NT2/D1 (cell line): ENCODE results near the gene SGPP2.

Source experiments
- DNase-seq: peaks from one replicate; pipeline ENCODE4 v3.0.0-alpha.2; 2011; ENCODE audit warnings: low read depth, low spot score
- H3K27me3 ChIP-seq: 2 replicates; pipeline ENCODE4 v1.6.0; 2011; ENCODE audit warnings: mild to moderate bottlenecking; ENCODE audit not compliant: insufficient read length, insufficient read depth
- H3K36me3 ChIP-seq: 2 replicates; pipeline ENCODE4 v1.6.1; 2011; ENCODE audit warnings: mild to moderate bottlenecking, low read length, mixed read lengths; ENCODE audit not compliant: insufficient read depth, insufficient read length
- H3K4me1 ChIP-seq: 2 replicates; pipeline ENCODE4 v1.5.1; 2011; ENCODE audit not compliant: insufficient read depth, insufficient read length
- H3K4me3 ChIP-seq: 2 replicates; pipeline ENCODE4 v1.5.1; 2011; ENCODE audit warnings: low read depth; ENCODE audit not compliant: insufficient read length
- H3K9ac ChIP-seq: 2 replicates; pipeline ENCODE4 v1.6.0; 2011; ENCODE audit warnings: low read depth; ENCODE audit not compliant: insufficient read length
- H3K9me3 ChIP-seq: 2 replicates; pipeline ENCODE4 v1.5.1; 2011; ENCODE audit warnings: mild to moderate bottlenecking, low read length; ENCODE audit not compliant: insufficient read depth
- SUZ12 ChIP-seq: IDR thresholded peaks from 2 replicates; pipeline ENCODE4 v1.6.1; 2011; ENCODE audit not compliant: insufficient read length, insufficient read depth; ENCODE audit errors: extremely low read depth
- YY1 ChIP-seq: IDR thresholded peaks from 2 replicates; pipeline ENCODE4 v1.6.1; 2011; ENCODE audit not compliant: insufficient read length, insufficient read depth
- ZNF274 ChIP-seq: IDR thresholded peaks from 2 replicates; pipeline ENCODE4 v1.6.1; 2011; ENCODE audit warnings: mild to moderate bottlenecking, low read depth, low read length

SGPP2 gene

DNA sequence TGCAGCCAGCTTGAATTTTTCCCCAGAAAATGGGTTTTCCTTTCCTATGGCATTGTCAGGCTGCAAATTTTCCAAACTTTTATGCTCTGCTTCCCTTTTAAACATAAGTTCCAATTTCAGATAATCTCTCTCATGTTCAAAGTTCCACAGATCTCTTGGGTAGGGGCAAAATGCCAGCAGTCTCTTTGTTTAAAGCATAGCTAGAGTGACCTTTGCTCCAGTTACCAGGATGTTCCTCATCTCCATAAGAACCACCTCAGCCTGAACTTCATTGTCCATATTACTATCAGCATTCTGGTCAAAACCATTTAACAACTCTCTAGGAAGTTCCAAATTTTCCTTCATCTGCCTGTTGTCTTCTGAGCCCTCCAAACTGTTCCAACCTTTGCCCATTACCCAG is 68.3 kb downstream of the SGPP2 start:
- Histone ChIP-seq H3K36me3 (no peaks in the 10 kb centered on the region), H3K27me3 (peaks cover 15% of the 10 kb centered on the region), H3K9me3 (peaks cover 24% of the 10 kb centered on the region; the same call in 1 of the 2 replicates), H3K4me1 (no peaks in the 10 kb centered on the region), H3K4me3 (no peak overlapping the region), H3K9ac (no peak overlapping the region)
- DNase-seq = no peak
- TF ChIP-seq YY1 (no peak), SUZ12 (no peak), ZNF274 (no peak)

DNA sequence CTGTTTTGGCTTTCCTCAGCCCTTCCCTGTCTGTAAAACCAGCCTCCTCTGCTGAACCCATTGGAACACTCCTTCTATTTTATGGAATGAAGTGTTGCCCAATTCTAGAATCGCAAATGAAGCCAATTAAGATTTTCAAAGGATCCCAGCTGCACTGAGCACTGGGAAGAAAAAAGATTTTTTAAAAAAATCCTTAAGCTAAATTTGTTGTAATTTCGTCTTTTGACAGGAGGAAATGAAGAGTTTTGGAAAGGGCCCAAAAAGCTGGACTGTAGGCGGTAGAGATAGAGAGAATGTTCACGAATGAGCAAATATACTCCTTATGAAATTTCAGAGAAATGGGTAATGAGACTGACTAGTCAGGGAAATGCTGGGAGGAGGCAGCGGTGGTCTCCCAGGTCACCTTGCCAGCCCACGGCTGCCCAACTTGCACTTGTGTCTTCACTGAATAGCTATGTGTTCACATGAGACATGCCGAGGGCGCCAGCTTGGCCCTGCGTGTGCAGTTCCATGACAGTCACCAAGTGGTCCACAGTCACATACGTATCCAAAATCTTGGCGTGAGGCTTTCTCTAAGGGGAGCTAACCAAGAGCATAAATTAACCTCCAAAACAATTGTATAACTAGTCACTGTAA is 69.9 kb downstream of the SGPP2 start:
- TF ChIP-seq YY1 (no peak), ZNF274 (no peak), SUZ12 (no peak)
- no peak for DNase-seq
- no peak overlapping the region for H3K9ac ChIP-seq
- H3K36me3 ChIP-seq = no peaks in the 10 kb centered on the region
- no peak overlapping the region for H3K4me3 ChIP-seq
- H3K9me3 ChIP-seq = peaks cover 24% of the 10 kb centered on the region; the same call in 1 of the 2 replicates
- peaks cover under 1% of the 10 kb centered on the region for H3K27me3 ChIP-seq
- H3K4me1 ChIP-seq = peaks cover 2% of the 10 kb centered on the region

DNA sequence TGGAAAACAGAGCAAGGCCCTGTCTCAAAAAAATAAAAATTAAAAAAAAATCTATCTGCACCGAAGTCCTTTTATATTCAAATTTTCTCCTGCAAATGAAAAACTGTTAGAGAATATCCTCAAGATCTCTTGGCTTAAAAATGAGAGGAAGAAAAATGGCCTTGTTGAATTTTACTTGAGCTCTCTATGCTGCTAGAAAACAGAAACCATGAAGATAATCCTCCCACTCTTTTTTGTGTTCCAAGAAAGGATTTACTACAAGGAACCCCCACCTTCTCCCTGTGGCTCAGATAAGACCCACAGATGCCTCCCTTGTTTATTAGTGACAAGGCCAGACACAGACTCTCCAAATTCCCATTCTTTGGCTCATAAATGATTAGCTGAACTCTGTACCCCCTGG is 71.0 kb downstream of the SGPP2 start:
- Histone ChIP-seq H3K27me3 (no peaks in the 10 kb centered on the region), H3K9ac (no peak overlapping the region), H3K4me3 (no peak overlapping the region), H3K36me3 (no peaks in the 10 kb centered on the region), H3K9me3 (peaks cover 24% of the 10 kb centered on the region; the same call in 1 of the 2 replicates), H3K4me1 (peaks cover 2% of the 10 kb centered on the region)
- no peak for TF ChIP-seq YY1
- TF ChIP-seq SUZ12 = no peak
- no peak for TF ChIP-seq ZNF274
- DNase-seq = no peak

DNA sequence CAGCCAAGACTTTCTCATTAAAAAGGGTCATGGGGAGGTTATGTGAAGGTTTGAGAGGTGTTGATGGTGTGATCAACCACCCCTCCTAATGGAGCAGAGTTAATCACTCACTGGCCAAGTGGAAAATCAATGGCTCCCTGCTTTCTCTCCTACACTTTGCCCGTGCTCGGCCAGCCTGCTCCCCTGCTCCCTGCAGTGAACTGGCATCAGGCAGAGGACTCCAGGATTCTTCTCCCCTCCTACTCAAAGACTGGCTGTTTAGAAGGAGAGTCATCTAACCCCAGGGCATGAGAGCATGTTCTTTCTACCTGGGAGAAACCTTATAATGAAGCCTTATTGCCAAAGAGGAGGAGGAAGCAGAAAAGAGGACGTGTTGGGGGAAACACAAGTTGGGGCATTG is 74.9 kb downstream of the SGPP2 start:
- DNase-seq = no peak
- H3K27me3 ChIP-seq = no peaks in the 10 kb centered on the region
- no peak for TF ChIP-seq SUZ12
- no peak for TF ChIP-seq ZNF274
- no peak for TF ChIP-seq YY1
- no peak overlapping the region for H3K4me3 ChIP-seq
- H3K9ac ChIP-seq = no peak overlapping the region
- H3K9me3 ChIP-seq = no peaks in the 10 kb centered on the region
- peaks cover 2% of the 10 kb centered on the region for H3K4me1 ChIP-seq
- no peaks in the 10 kb centered on the region for H3K36me3 ChIP-seq

DNA sequence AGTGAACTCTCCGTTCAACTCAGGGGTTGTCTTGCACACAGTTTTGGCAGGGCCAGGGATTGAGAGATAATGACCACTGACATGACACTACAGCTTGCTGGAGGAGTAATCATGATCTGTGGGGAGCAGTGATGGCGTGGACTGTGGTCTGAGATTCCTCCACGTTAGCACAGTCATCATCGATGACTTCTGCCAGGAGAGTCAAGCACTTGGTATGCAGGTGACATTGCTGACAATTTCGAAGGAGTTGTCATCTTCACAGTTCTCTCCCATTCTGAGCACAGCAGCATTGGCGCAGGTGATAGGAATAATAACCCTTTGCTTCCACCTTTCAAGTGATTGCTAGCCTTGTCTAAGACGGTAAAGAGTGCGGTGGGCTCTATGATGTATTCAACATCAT is 79.8 kb downstream of the SGPP2 start:
- H3K4me3 ChIP-seq = no peak overlapping the region
- H3K27me3 ChIP-seq = no peaks in the 10 kb centered on the region
- H3K4me1 ChIP-seq = no peaks in the 10 kb centered on the region
- DNase-seq = no peak
- H3K36me3 ChIP-seq = no peaks in the 10 kb centered on the region
- no peak overlapping the region for H3K9ac ChIP-seq
- no peaks in the 10 kb centered on the region for H3K9me3 ChIP-seq
- TF ChIP-seq YY1 = no peak
- TF ChIP-seq ZNF274 = no peak
- no peak for TF ChIP-seq SUZ12

DNA sequence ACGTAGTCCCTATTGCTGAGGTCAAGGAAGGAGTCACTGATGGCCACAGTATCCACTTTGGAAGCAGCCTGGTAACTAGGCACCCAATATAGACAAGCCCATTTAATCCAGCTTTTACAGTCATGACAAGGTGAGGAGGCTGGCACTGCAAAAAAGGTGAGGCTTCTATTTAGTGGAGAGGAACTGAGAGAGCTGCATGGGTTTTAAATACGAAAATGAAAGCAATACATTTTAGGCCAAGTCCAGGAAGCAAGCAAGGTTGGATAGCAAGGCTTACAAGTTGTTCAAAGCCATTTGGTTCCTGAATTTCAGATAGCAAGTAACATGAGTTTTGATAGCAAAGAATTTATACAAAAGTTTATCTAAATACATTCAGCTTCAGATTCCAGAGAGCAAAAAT is 80.4 kb downstream of the SGPP2 start:
- H3K4me1 ChIP-seq = no peaks in the 10 kb centered on the region
- no peak for DNase-seq
- TF ChIP-seq ZNF274 = no peak
- no peak for TF ChIP-seq YY1
- TF ChIP-seq SUZ12 = no peak
- no peaks in the 10 kb centered on the region for H3K36me3 ChIP-seq
- no peak overlapping the region for H3K4me3 ChIP-seq
- H3K27me3 ChIP-seq = no peaks in the 10 kb centered on the region
- H3K9me3 ChIP-seq = no peaks in the 10 kb centered on the region
- H3K9ac ChIP-seq = no peak overlapping the region

DNA sequence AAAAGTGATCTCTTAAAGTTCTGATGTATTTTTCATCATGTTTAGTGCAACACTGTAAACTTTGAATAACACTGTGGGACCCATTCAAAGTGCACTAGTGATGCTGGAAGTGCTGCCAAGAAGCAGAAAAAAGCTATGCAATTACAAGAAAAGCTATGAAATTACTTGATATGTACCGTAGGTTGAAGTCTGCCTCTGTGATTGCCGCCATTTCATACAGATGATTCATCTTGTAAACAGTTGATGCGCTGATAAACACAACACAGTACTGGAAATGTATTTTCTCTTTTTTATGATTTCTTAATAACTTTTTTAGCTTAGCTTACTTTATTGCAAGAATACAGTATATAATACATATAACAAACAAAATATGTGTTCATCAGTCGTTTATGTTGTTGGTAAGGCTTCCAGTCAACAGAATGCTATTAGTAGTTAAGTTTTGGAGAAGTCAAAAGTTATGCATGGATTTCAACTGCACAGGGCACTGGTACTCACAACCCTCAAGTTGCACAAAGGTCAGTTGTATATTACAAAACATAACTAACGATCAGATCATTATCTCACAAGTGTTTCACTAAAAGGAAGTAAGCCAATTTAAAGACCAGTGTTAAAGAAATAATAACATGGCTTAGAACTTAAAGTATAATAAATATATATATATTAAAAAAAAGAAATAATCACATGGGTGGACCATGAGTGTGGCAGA is 82.0 kb downstream of the SGPP2 start:
- no peak for DNase-seq
- Histone ChIP-seq H3K9me3 (no peaks in the 10 kb centered on the region), H3K27me3 (no peaks in the 10 kb centered on the region), H3K4me3 (no peak overlapping the region), H3K9ac (no peak overlapping the region), H3K4me1 (no peaks in the 10 kb centered on the region), H3K36me3 (no peaks in the 10 kb centered on the region)
- no peak for TF ChIP-seq SUZ12
- TF ChIP-seq YY1 = no peak
- TF ChIP-seq ZNF274 = no peak
